A549 (cell line): ENCODE measurements around the gene BBLN. TPM values are rescaled to one million over a fixed set of nuclear protein-coding genes. Genes with fewer than 3 reads are reported as not detected.

Experiments used
- ATAC-seq, 2 experiments: fragments of 200-7000 bp in 1 of 2; fragments of >200 bp in 1 of 2; cut with Nextera tagmentation in 1 of 2; cut with Tn5 transposase in 1 of 2; 3 replicates each; pipeline versions ENCODE4 v1.8.0 to v1.9.1; 2018 to 2020; ENCODE audit warnings: mild to moderate bottlenecking in 1 of 2, moderate library complexity in 1 of 2
- CTCF ChIA-PET: fragments of 300-600 bp; sonication (Branson Sonifier 250); formaldehyde crosslinking; extraction: SDS; loops from one replicate; lab custom pipeline; 2021; ENCODE audit warnings: antibody characterized with exemption, inconsistent platforms; lab: Yijun Ruan, JAX
- POLR2A ChIA-PET: fragments of 350-600 bp; formaldehyde crosslinking; extraction: SDS; loops from one replicate; lab custom pipeline; 2021; ENCODE audit warnings: antibody characterized with exemption, inconsistent platforms; lab: Yijun Ruan, JAX
- DNase-seq, 2 experiments: peaks; one replicate each; pipeline versions ENCODE4 v3.0.0 to v3.0.0-alpha.2; 2011 to 2016; ENCODE audit warnings: low read depth in 1 of 2, low spot score in 1 of 2
- FAIRE-seq: peaks from 2 replicates; lab custom pipeline; 2011; peaks lifted over from hg19 to GRCh38; lab: Jason Lieb, UNC
- H3K27ac ChIP-seq, 2 experiments: fragments of >200 bp; sonication (Bioruptor Twin); formaldehyde crosslinking; 3 replicates each; pipeline ENCODE4 v1.5.1; 2016 to 2017
- H3K4me1 ChIP-seq: fragments of >200 bp; sonication (Bioruptor Twin); formaldehyde crosslinking; 3 replicates; pipeline ENCODE4 v1.6.1; 2016
- H3K4me2 ChIP-seq: fragments of >200 bp; sonication (Bioruptor Twin); formaldehyde crosslinking; 3 replicates; pipeline ENCODE4 v1.6.1; 2016
- H3K4me3 ChIP-seq: fragments of >200 bp; sonication (Bioruptor Twin); formaldehyde crosslinking; 3 replicates; pipeline ENCODE4 v1.5.1; 2016
- H3K9me3 ChIP-seq: fragments of >200 bp; sonication (Bioruptor Twin); formaldehyde crosslinking; 3 replicates; pipeline ENCODE4 v1.6.1; 2016
- BHLHE40 ChIP-seq: IDR thresholded peaks from 2 replicates; pipeline ENCODE4 v1.6.1; 2012; ENCODE audit warnings: low read depth, low read length, inconsistent platforms
- CBX2 ChIP-seq: fragments of 200-600 bp; sonication (generic); IDR thresholded peaks from 2 replicates; pipeline ENCODE4 v1.6.1; 2016; ENCODE audit warnings: low read depth, mild to moderate bottlenecking, borderline replicate concordance
- CBX8 ChIP-seq: fragments of 200-600 bp; sonication (generic); IDR thresholded peaks from 2 replicates; pipeline ENCODE4 v1.6.1; 2016
- CEBPB ChIP-seq, 2 experiments: fragments of >200 bp in 1 of 2; sonication (Bioruptor Twin) in 1 of 2; formaldehyde crosslinking in 1 of 2; IDR thresholded peaks; 2 replicates each; pipeline ENCODE4 v1.6.1; 2012 to 2016
- CHD2 ChIP-seq: fragments of 150-350 bp; IDR thresholded peaks from 2 replicates; pipeline ENCODE4 v1.6.1; 2014; ENCODE audit warnings: low read length; ENCODE audit not compliant: partially characterized antibody
- EHF ChIP-seq: fragments of 250-450 bp; sonication (Bioruptor Pico); IDR thresholded peaks from 2 replicates; pipeline ENCODE4 v1.5.0; 2020; ENCODE audit warnings: mild to moderate bottlenecking
- EP300 ChIP-seq, 2 experiments: fragments of >200 bp; sonication (Bioruptor Twin); formaldehyde crosslinking; IDR thresholded peaks; 2 replicates in 1 of 2; 3 replicates in 1 of 2; pipeline ENCODE4 v1.6.1; 2016 to 2017
- FOSL2 ChIP-seq, 2 experiments: fragments of 450-650 bp in 1 of 2; fragments of >200 bp in 1 of 2; sonication (Bioruptor Twin) in 1 of 2; formaldehyde crosslinking; IDR thresholded peaks; 2 replicates each; pipeline versions ENCODE4 v1.5.0 to v1.6.1; 2016 to 2020; ENCODE audit warnings: mild to moderate bottlenecking in 1 of 2, moderate library complexity in 1 of 2
- FOXS1 ChIP-seq: fragments of 250-450 bp; sonication (Bioruptor Pico); IDR thresholded peaks from 2 replicates; pipeline ENCODE4 v1.5.0; 2020; ENCODE audit warnings: mild to moderate bottlenecking, moderate library complexity
- GATA3 ChIP-seq: IDR thresholded peaks from 2 replicates; pipeline ENCODE4 v1.6.1; 2012; ENCODE audit warnings: borderline replicate concordance
- HDAC2 ChIP-seq: fragments of 200-600 bp; sonication (generic); IDR thresholded peaks from 2 replicates; pipeline ENCODE4 v1.6.1; 2016
- HOXA7 ChIP-seq: fragments of 250-450 bp; sonication (Bioruptor Pico); IDR thresholded peaks from 2 replicates; pipeline ENCODE4 v1.5.0; 2020; ENCODE audit warnings: mild to moderate bottlenecking, moderate library complexity
- JUNB ChIP-seq: fragments of >200 bp; sonication (Bioruptor Twin); formaldehyde crosslinking; IDR thresholded peaks from 2 replicates; pipeline ENCODE4 v1.6.1; 2016
- MAFK ChIP-seq: fragments of 450-650 bp; IDR thresholded peaks from 2 replicates; pipeline ENCODE4 v1.6.1; 2014; ENCODE audit not compliant: partially characterized antibody
- MYC ChIP-seq: IDR thresholded peaks from 2 replicates; pipeline ENCODE4 v1.6.1; 2012; ENCODE audit warnings: mild to moderate bottlenecking, inconsistent platforms, low read length, improper control_type of control experiment, borderline replicate concordance
- NFE2L2 ChIP-seq: fragments of 150-350 bp; conservative IDR thresholded peaks from 2 replicates; pipeline ENCODE4 v1.6.1; 2014; ENCODE audit warnings: low read length
- NPAS2 ChIP-seq: fragments of 250-450 bp; sonication (Bioruptor Pico); IDR thresholded peaks from 2 replicates; pipeline ENCODE4 v1.8.0; 2022; ENCODE audit warnings: mild to moderate bottlenecking, moderate library complexity, borderline replicate concordance
- NR3C1 ChIP-seq: fragments of >200 bp; sonication (Bioruptor Twin); formaldehyde crosslinking; IDR thresholded peaks from 3 replicates; pipeline ENCODE4 v1.6.1; 2017
- PHF8 ChIP-seq: fragments of 200-600 bp; sonication (generic); IDR thresholded peaks from 2 replicates; pipeline ENCODE4 v1.6.1; 2016; ENCODE audit warnings: low read depth, mild to moderate bottlenecking, antibody characterized with exemption, moderate library complexity, borderline replicate concordance
- RARB ChIP-seq: fragments of 250-450 bp; sonication (Bioruptor Pico); IDR thresholded peaks from 2 replicates; pipeline ENCODE4 v1.8.0; 2021; ENCODE audit warnings: mild to moderate bottlenecking, moderate library complexity
- RCOR1 ChIP-seq: fragments of 150-350 bp; IDR thresholded peaks from 2 replicates; pipeline ENCODE4 v1.6.1; 2014; ENCODE audit warnings: antibody characterized with exemption, low read length, low read depth
- RNF2 ChIP-seq: fragments of 200-600 bp; sonication (generic); IDR thresholded peaks from 2 replicates; pipeline ENCODE4 v1.6.1; 2016; ENCODE audit warnings: low read depth, mild to moderate bottlenecking, antibody characterized with exemption, moderate library complexity, borderline replicate concordance
- SREBF2 ChIP-seq: fragments of 450-650 bp; IDR thresholded peaks from 2 replicates; pipeline ENCODE4 v1.6.1; 2014; ENCODE audit warnings: mild to moderate bottlenecking, moderate library complexity
- TP53 ChIP-seq: fragments of 250-450 bp; sonication (Bioruptor Pico); IDR thresholded peaks from 2 replicates; pipeline ENCODE4 v1.5.0; 2021; ENCODE audit warnings: mild to moderate bottlenecking, moderate library complexity
- ZFP36 ChIP-seq: fragments of 450-650 bp; IDR thresholded peaks from 2 replicates; pipeline ENCODE4 v1.6.1; 2014; ENCODE audit warnings: borderline replicate concordance; ENCODE audit not compliant: partially characterized antibody
- ZSCAN20 ChIP-seq: fragments of 250-450 bp; sonication (Bioruptor Pico); IDR thresholded peaks from 2 replicates; pipeline ENCODE4 v1.8.0; 2022; ENCODE audit warnings: mild to moderate bottlenecking, moderate library complexity
- WGBS: methylation state at CpG from one replicate; pipeline ENCODE4 v1.1.6; 2017; ENCODE audit errors: missing lambda C conversion rate; 5-methylcytosine and 5-hydroxymethylcytosine counted together
- polyA plus RNA-seq, 4 experiments: library from polyadenylated mRNA; depleted of rRNA in 3 of 4; stranded (reverse); fragments of >200 nt; fragmentation: RNase III in 1 of 4; extraction: RNeasy Plus Mini Kit Qiagen cat#74134 plus additional on column Dnase treatment in 1 of 4; gene quantifications; 2 replicates in 3 of 4; 3 replicates in 1 of 4; pipeline ENCODE4 v1.2.3, GENCODE V29; 2011 to 2017
- TF ChIP-seq, protein P1 (sequence below): fragments of >200 bp; sonication (Bioruptor Twin); formaldehyde crosslinking; IDR thresholded peaks from 3 replicates; pipeline ENCODE4 v1.6.1; 2016
- TF ChIP-seq, protein P2 (sequence below): fragments of 150-350 bp; IDR thresholded peaks from 2 replicates; pipeline ENCODE4 v1.6.1; 2014; ENCODE audit warnings: low read depth, mild to moderate bottlenecking, low read length
- TF ChIP-seq, protein P3 (sequence below): fragments of 250-450 bp; sonication (Bioruptor Pico); IDR thresholded peaks from 2 replicates; pipeline ENCODE4 v1.5.0; 2020; ENCODE audit warnings: low read depth, mild to moderate bottlenecking, moderate library complexity
- TF ChIP-seq, protein P4 (sequence below): fragments of 450-650 bp; IDR thresholded peaks from 2 replicates; pipeline ENCODE4 v1.6.1; 2014; ENCODE audit warnings: antibody characterized with exemption
- TF ChIP-seq, protein P5 (sequence below): IDR thresholded peaks from 2 replicates; pipeline ENCODE4 v1.6.1; 2012; ENCODE audit warnings: low read depth, borderline replicate concordance

The BBLN gene
- polyA plus RNA-seq, 2 of the 4 experiments (the other 2 are of a cell fraction) = 23.8 to 28.1 TPM

DNA sequence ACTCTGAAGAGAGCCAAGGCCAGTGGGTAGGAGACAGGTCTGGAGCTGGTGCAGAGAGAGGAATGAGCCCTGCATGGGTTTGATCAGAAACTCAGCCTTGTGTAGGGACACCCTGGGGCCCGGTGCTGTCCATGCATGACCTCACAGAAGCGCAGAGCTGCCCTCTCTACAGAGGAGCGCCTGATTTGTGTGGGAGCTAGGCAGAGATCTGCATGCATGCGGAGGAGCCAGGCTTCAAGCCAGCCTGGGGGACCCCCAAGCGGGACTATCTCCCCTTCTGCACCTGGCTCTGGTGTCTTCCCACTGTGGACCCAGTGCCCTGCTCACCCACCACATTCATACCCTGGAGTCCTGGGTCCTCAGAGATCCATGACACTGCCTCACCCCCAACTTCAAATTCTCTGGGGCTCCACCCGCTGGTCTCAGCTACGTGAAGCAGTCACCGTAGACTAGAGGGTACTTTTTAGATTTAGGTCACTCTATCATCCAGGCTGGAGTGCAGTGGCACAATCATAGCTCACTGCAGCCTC, 13.4 kb upstream of the BBLN start (continued):
- TF ChIP-seq JUNB = no peak

DNA sequence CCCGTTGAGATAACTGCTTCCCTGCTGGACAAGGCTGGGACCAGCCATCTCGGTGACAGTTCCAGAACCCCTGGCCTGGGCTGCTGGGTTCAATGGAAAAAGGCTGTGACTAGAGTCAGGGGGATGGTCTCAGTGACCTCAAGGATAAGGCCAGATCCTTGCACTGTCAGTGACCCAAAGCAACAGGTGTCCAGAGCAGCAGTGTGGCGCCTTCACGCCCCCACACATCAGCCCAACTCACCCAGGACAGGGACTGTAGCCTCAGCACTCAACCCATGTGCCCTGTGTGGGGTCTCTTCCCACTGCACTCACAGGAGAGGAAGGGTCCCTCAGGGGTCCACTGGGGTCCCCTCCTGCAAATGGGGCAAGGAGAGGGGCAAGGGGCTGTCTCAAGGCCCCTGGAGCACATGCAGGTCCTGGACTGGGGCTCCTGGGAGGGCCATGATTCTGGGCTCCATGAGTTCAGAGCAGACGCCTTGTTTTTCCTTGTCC, 11.5 kb upstream of the BBLN start:
- Histone ChIP-seq H3K4me3 (no peak overlapping the region), H3K9me3 (no peaks in the 10 kb centered on the region), H3K27ac (peak overlapping the region; percentile 76 to 82), H3K4me1 (peaks cover 31% of the 10 kb centered on the region), H3K4me2 (peak overlapping the region; percentile 66)
- FAIRE-seq = no peak
- WGBS = 86% methylated on average over 3 of the region's 5 CpGs
- 0 out of 6 replicates have a peak, but pooled peaks of 1 of the 2 experiments have one; percentile 4 for ATAC-seq
- no peak for DNase-seq
- TF ChIP-seq, protein P1, sequence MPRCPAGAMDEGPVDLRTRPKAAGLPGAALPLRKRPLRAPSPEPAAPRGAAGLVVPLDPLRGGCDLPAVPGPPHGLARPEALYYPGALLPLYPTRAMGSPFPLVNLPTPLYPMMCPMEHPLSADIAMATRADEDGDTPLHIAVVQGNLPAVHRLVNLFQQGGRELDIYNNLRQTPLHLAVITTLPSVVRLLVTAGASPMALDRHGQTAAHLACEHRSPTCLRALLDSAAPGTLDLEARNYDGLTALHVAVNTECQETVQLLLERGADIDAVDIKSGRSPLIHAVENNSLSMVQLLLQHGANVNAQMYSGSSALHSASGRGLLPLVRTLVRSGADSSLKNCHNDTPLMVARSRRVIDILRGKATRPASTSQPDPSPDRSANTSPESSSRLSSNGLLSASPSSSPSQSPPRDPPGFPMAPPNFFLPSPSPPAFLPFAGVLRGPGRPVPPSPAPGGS = no peak
- TF ChIP-seq FOXS1 (no peak), NFE2L2 (no peak), MYC (no peak), TP53 (no peak), CHD2 (no peak)
- ChIA-PET POLR2A (no interaction called here), CTCF (interaction anchor here (1.0 kb wide), 2 partner anchors 31 to 35 kb away, joined by 3 to 4 read pairs; no protein-coding TSS in a partner anchor)

DNA sequence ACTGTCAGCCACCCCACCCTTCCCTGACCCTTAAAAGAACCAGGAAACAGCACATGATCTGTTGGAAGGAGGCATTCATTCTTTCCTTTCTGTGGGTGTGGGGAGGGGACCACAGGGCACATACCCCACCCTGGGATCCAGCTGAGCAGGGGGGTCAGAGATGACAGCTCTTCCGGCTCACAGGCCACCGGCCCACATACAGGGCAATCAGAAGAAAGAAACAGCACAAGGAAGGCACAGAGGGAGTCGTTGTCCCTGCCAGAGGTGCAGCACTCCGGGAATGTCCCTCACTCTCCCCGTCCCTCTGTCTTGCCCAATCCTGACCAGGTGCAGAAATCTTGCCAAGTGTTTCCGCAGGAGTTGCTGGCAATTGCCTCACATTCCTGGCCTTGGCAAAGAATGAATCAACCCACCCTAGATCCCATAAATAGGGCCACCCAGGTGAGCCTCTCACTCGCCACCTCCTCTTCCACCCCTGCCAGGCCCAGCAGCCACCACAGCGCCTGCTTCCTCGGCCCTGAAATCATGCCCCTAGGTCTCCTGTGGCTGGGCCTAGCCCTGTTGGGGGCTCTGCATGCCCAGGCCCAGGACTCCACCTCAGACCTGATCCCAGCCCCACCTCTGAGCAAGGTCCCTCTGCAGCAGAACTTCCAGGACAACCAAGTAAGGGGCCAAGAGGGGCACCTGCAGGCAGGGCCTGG, 10.9 kb upstream of the BBLN start, which contains the start of gene LCN2:
TSS of gene LCN2 (plus strand) at position 453 of the 701 bp plus-strand sequence. CDS start at position 526, 73 bp downstream.
- ATAC-seq = peak; percentile 26 to 40
- no peaks in the 10 kb centered on the region for H3K9me3 ChIP-seq
- DNase-seq = peak; percentile 31 to 74
- ChIA-PET POLR2A (no interaction called here), CTCF (interaction anchor here (1.2 to 2.6 kb wide), 2 partner anchors 19 to 20 kb away, joined by 5 to 15 read pairs; no protein-coding TSS in a partner anchor)
- peak within 1 kb of the TSS; percentile 76 to 82 for H3K27ac ChIP-seq
- 43% methylated on average over 9 of the region's 9 CpGs for WGBS
- FAIRE-seq = no peak
- H3K4me3 ChIP-seq = no peak within 1 kb of the TSS
- H3K4me1 ChIP-seq = peaks cover 31% of the 10 kb centered on the region
- H3K4me2 ChIP-seq = peak within 1 kb of the TSS; percentile 66
- TF ChIP-seq SREBF2 (no peak), HDAC2 (no peak), HOXA7 (no peak), RCOR1 (no peak), NPAS2 (CRISPR knock-in tag) (no peak), PHF8 (no peak), RARB (CRISPR knock-in tag) (no peak), NR3C1 (no peak), MYC (no peak), RNF2 (no peak), GATA3 (0 out of 2 replicates have a peak, but pooled peaks have one; percentile 22), BHLHE40 (no peak), ZFP36 (no peak), FOSL2 (IDR thresholded peaks at IDR 0.05) (no peak), FOSL2 (CRISPR knock-in tag; IDR thresholded peaks at IDR 0.05) (no peak), EP300 (IDR thresholded peaks at IDR 0.05) (peak in 1 of 2 experiments; percentile 56; a peak in 2 of 5 replicates), EHF (no peak), CBX8 (no peak), NFE2L2 (no peak), CEBPB (IDR thresholded peaks at IDR 0.05) (peak; percentile 75 to 87), MAFK (no peak), ZSCAN20 (CRISPR knock-in tag) (no peak), CBX2 (no peak)
- TF ChIP-seq, protein P2, sequence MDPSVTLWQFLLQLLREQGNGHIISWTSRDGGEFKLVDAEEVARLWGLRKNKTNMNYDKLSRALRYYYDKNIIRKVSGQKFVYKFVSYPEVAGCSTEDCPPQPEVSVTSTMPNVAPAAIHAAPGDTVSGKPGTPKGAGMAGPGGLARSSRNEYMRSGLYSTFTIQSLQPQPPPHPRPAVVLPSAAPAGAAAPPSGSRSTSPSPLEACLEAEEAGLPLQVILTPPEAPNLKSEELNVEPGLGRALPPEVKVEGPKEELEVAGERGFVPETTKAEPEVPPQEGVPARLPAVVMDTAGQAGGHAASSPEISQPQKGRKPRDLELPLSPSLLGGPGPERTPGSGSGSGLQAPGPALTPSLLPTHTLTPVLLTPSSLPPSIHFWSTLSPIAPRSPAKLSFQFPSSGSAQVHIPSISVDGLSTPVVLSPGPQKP = no peak
- TF ChIP-seq, protein P3, sequence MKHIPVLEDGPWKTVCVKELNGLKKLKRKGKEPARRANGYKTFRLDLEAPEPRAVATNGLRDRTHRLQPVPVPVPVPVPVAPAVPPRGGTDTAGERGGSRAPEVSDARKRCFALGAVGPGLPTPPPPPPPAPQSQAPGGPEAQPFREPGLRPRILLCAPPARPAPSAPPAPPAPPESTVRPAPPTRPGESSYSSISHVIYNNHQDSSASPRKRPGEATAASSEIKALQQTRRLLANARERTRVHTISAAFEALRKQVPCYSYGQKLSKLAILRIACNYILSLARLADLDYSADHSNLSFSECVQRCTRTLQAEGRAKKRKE = no peak
- TF ChIP-seq, protein P4, sequence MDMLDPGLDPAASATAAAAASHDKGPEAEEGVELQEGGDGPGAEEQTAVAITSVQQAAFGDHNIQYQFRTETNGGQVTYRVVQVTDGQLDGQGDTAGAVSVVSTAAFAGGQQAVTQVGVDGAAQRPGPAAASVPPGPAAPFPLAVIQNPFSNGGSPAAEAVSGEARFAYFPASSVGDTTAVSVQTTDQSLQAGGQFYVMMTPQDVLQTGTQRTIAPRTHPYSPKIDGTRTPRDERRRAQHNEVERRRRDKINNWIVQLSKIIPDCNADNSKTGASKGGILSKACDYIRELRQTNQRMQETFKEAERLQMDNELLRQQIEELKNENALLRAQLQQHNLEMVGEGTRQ = no peak
- TF ChIP-seq, protein P5, sequence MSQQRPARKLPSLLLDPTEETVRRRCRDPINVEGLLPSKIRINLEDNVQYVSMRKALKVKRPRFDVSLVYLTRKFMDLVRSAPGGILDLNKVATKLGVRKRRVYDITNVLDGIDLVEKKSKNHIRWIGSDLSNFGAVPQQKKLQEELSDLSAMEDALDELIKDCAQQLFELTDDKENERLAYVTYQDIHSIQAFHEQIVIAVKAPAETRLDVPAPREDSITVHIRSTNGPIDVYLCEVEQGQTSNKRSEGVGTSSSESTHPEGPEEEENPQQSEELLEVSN = no peak
